LNCaP clone FGC (cell line): ENCODE measurements around the gene WDR93.

Experiments
- DNase-seq: peaks from one replicate; pipeline ENCODE4 v3.0.0-alpha.2; 2011; ENCODE audit warnings: low read depth
- H3K4me3 ChIP-seq: 2 replicates; pipeline ENCODE4 v1.5.1; 2011; ENCODE audit warnings: mild to moderate bottlenecking, low read depth, low read length, control low read depth
- CTCF ChIP-seq: IDR thresholded peaks from 2 replicates; pipeline ENCODE4 v1.5.1; 2012; ENCODE audit warnings: mild to moderate bottlenecking; ENCODE audit not compliant: control insufficient read depth, insufficient read depth; ENCODE audit errors: extremely low read depth

Gene WDR93

DNA sequence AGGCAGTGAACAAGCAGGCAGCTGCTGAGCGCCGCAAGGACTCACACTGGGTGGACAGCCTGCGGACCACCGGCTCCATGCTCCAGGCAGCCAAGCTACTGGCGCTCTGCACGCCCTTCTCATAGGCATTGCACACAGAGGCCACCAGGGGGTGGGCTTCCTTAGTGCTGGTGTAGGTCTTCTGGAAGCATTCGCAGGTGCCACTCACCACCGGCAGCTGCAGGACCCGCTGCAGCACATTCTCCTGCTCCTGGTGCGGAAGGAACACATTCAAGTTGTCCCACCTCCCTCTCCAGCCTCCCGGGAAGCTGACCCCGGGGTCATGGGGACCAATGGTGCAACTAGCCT is 17.5 kb upstream of the WDR93 start:
- no peak for DNase-seq
- TF ChIP-seq CTCF = peak; percentile 35; the same call in 1 of the 2 replicates
- no peak overlapping the region for H3K4me3 ChIP-seq

GRCh38 chr15:89674526-89674925 is 16.1 kb upstream of the WDR93 start:
- DNase-seq = no peak
- no peak overlapping the region for H3K4me3 ChIP-seq
- no peak for TF ChIP-seq CTCF

DNA sequence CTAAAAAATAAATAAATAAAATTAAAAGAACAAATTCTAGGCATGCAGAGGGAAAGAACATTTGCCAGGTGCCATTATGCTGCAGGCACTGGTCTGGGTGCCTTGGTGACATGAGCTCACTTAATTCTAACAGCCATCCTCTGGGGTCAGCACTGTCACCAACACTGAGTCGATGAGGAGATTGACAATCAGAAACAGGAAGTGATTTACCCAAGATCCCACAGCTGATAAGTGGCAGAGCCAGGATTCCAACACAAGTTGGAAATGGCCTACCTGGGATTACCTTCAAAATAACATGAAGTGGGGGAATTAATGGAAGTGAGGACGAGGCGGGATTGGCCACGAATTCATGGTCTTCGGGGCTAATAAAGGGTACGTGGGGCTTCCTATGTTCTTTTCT is 15.0 kb upstream of the WDR93 start:
- H3K4me3 ChIP-seq = no peak overlapping the region
- no peak for DNase-seq
- no peak for TF ChIP-seq CTCF

DNA sequence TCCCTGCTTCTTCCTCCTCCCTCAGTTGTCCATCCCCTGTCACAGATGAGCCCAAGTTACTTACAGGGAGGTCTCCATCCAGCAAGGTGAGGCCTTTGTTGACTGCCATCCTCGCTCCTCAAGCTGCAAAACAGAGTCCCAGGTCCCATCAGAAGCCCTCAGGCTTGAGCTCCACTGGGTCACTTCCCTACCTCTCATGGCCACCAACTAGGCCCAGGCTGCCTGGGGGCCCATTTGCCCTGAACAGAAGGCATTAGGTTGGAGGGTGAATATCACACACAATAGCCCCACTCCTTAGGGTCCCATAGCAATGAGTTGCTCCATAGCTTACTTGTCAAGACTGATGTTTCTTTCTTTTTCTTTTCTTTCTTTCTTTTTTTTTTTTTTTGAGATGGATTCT is 13.2 kb upstream of the WDR93 start:
- TF ChIP-seq CTCF = no peak
- no peak overlapping the region for H3K4me3 ChIP-seq
- DNase-seq = no peak

- H3K4me3 ChIP-seq = no peak within 1 kb of the TSS
- TF ChIP-seq CTCF = no peak
- no peak for DNase-seq
Measured at GRCh38 chr15:89679212-89679611, 11.4 kb upstream of the WDR93 start, which contains the start of gene PLIN1. TSS of gene PLIN1 (minus strand) at chr15:89679367. CDS start at chr15:89677489, 1,878 bp downstream.

DNA sequence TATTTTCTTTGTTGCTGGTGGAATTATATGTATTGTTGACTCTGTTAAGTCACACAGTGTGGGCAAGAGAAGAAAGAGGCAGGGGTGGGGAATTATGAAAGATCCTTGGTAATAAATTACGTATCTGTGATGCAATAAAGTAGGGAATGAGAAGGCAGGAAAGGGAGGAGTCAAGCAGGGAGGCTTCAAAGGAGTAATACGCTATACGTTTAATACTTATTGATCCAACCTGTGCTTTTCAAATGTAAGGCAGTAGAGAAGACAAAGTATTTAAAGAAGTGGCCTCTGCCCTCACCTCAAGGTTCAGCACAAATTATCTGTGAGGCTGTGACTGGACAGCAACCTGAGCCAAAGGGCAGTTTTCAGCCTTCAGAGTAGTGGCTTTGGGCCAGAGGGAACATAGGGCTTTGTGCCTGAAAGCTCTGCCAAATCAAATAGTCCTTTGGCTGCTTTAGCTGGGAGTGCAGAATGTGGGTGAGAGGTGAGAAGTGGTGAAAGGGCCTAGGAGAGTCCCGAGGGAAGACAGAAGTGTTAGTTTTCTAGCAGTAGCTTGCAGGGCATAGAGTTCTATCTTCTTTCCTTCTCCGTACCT is 10.2 kb upstream of the WDR93 start:
- peak; percentile 95 for DNase-seq
- TF ChIP-seq CTCF = no peak
- H3K4me3 ChIP-seq = peak overlapping the region; percentile 13

DNA sequence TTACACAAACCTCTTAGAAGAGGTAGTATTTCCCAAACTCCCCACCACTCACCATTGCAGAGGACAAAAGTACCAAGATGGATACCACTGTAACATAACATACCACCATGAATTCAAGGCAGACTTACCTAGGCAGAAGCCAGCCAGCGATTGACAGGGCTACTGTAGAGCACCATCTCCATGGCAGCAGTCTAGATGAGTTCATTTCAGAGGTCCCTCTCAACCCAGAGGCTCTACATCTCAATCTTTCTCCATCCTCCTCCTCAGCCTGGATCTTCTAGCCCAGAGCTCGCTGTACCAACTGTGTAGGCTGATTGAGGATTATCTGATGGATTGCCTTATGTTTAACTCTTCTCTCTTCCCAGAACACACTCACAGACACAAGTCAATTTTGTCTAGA is 9.5 kb upstream of the WDR93 start:
- no peak for TF ChIP-seq CTCF
- H3K4me3 ChIP-seq = no peak overlapping the region
- no peak for DNase-seq
